H1 (cell line): ENCODE data around the gene KDM6B. TPM values are rescaled to one million over a fixed set of nuclear protein-coding genes. Genes with fewer than 3 reads are reported as not detected.

Source experiments
- BRCA1 ChIP-seq: IDR thresholded peaks from 2 replicates; pipeline ENCODE4 v1.6.1; 2012; ENCODE audit warnings: low read depth, low read length, improper control_type of control experiment
- CHD1 ChIP-seq: IDR thresholded peaks from 2 replicates; pipeline ENCODE4 v1.6.1; 2012; ENCODE audit warnings: low read depth, low read length, improper control_type of control experiment
- CHD7 ChIP-seq: fragments of 300-600 bp; sonication (generic); IDR thresholded peaks from 2 replicates; pipeline ENCODE4 v1.7.1; 2012; ENCODE audit warnings: low read length, moderate library complexity, mild to moderate bottlenecking, inconsistent platforms; ENCODE audit not compliant: insufficient replicate concordance
- CTBP2 ChIP-seq: IDR thresholded peaks from 2 replicates; pipeline ENCODE4 v1.7.0; 2011; ENCODE audit warnings: borderline replicate concordance, mild to moderate bottlenecking, moderate library complexity, mixed read lengths, low read length; ENCODE audit not compliant: insufficient read depth, insufficient read length
- HDAC6 ChIP-seq: IDR thresholded peaks from one replicate; pipeline ENCODE4 v1.7.1; 2012; ENCODE audit warnings: low read depth, mild to moderate bottlenecking, inconsistent platforms, low read length, moderate library complexity
- POLR2A ChIP-seq, 2 experiments: IDR thresholded peaks; 1 replicate in 1 of 2; 2 replicates in 1 of 2; pipeline ENCODE4 v1.6.1; 2011; ENCODE audit warnings: low read depth in 2 of 2, low read length in 2 of 2, mild to moderate bottlenecking in 2 of 2; ENCODE audit errors: control extremely low read depth in 1 of 2
- RNF2 ChIP-seq: fragments of 200-900, 300-1000 bp; sonication (generic); IDR thresholded peaks from 2 replicates; pipeline ENCODE4 v1.7.1; 2016; ENCODE audit warnings: borderline replicate concordance, low read depth, mild to moderate bottlenecking, antibody characterized with exemption, low read length; ENCODE audit not compliant: poor library complexity, severe bottlenecking; ENCODE audit errors: missing control alignments
- SP1 ChIP-seq: IDR thresholded peaks from 2 replicates; pipeline ENCODE4 v1.6.1; 2011; ENCODE audit warnings: low read depth, low read length
- SUZ12 ChIP-seq: fragments of 200-600 bp; sonication (generic); IDR thresholded peaks from 2 replicates; pipeline ENCODE4 v1.6.1; 2012; ENCODE audit warnings: mild to moderate bottlenecking, inconsistent platforms, low read length, moderate library complexity, mixed read lengths
- USF2 ChIP-seq: IDR thresholded peaks from 2 replicates; pipeline ENCODE4 v1.6.1; 2011; ENCODE audit warnings: low read length, improper control_type of control experiment
- ZNF274 ChIP-seq: IDR thresholded peaks from 2 replicates; pipeline ENCODE4 v1.7.0; 2012; ENCODE audit warnings: low read length, borderline replicate concordance; ENCODE audit errors: extremely low read depth
- polyA plus RNA-seq, 7 experiments: library from polyadenylated mRNA; depleted of rRNA in 3 of 7; stranded (reverse) in 5 of 7; unstranded in 2 of 7; fragments of >200 nt in 5 of 7; fragments of 200-250 nt in 2 of 7; gene quantifications; 1 replicate in 5 of 7; 2 replicates in 1 of 7; 4 replicates in 1 of 7; pipeline versions ENCODE4 v1.2.1 to v1.2.3, GENCODE V29; 2011 to 2013; ENCODE audit warnings: missing spikeins in 2 of 7, mixed read lengths in 2 of 7
- total RNA-seq: library from RNA; stranded (reverse); fragmentation: NEBNext Ultra II Directional; extraction: Animal tissue kit (Norgen Biotek cat#: 25700); gene quantifications from 2 replicates; pipeline ENCODE4 v1.2.1, GENCODE V29; 2021

The KDM6B gene
- total and polyA plus RNA-seq, 2 of the 8 experiments (the other 6 are each of a cell fraction or from before 2014, with no cell fraction given): 0.48 to 3.7 TPM

- TF ChIP-seq CHD7 (no peak), RNF2 (no peak), BRCA1 (no peak), ZNF274 (no peak), CTBP2 (no peak), SP1 (no peak), SUZ12 (no peak), CHD1 (no peak), POLR2A (IDR thresholded peaks at IDR 0.05; ENCODE audit: control extremely low read depth in 1 of 2, low read depth in 2 of 2, low read length in 2 of 2) (no peak), USF2 (no peak), HDAC6 (no peak)
Observed at GRCh38 chr17:7852262-7852670, 18.2 kb downstream of the KDM6B start (continued).
